ENCODE data around the gene TMEM192.

TMEM192 gene

GRCh38 chr4:165112368-165113121 is at the start of gene TMEM192:
TMEM192 (minus strand) TSS chr4:165112860; CDS start chr4:165112773, 87 bp downstream.
- Histone ChIP-seq H3K4me1 (ENCODE audit: control insufficient read depth, insufficient read depth, low read length, unreplicated experiment) (no peaks in the 10 kb centered on the region), H3K27ac (ENCODE audit: low read depth, low read length) (peak within 1 kb of the TSS; percentile 65), H2AFZ (ENCODE audit: low read length, unreplicated experiment) (peak within 1 kb of the TSS; percentile 87), H3K27me3 (ENCODE audit: insufficient read depth, low read length) (no peaks in the 10 kb centered on the region), H3K79me2 (ENCODE audit: control insufficient read depth, insufficient read depth, low read length, unreplicated experiment) (no peaks in the 10 kb centered on the region), H3K36me3 (ENCODE audit: insufficient read depth, low read length) (no peaks in the 10 kb centered on the region), H3K4me3 (ENCODE audit: low read depth, low read length) (peak within 1 kb of the TSS; percentile 88)

- Histone ChIP-seq H3K79me2 (ENCODE audit: control insufficient read depth, insufficient read depth, low read length, unreplicated experiment) (no peaks in the 10 kb centered on the region), H3K36me3 (ENCODE audit: insufficient read depth, low read length) (no peaks in the 10 kb centered on the region), H3K4me3 (ENCODE audit: low read depth, low read length) (no peak overlapping the region), H3K27ac (ENCODE audit: low read depth, low read length) (no peak overlapping the region), H3K27me3 (ENCODE audit: insufficient read depth, low read length) (no peaks in the 10 kb centered on the region), H2AFZ (ENCODE audit: low read length, unreplicated experiment) (no peak overlapping the region), H3K4me1 (ENCODE audit: control insufficient read depth, insufficient read depth, low read length, unreplicated experiment) (no peaks in the 10 kb centered on the region)
Measured at GRCh38 chr4:165158762-165159161, 46.1 kb upstream of the TMEM192 start.

GRCh38 chr4:165156906-165157305 is 44.2 kb upstream of the TMEM192 start:
- Histone ChIP-seq H2AFZ (ENCODE audit: low read length, unreplicated experiment) (no peak overlapping the region), H3K27me3 (ENCODE audit: insufficient read depth, low read length) (no peaks in the 10 kb centered on the region), H3K4me1 (ENCODE audit: control insufficient read depth, insufficient read depth, low read length, unreplicated experiment) (no peaks in the 10 kb centered on the region), H3K4me3 (ENCODE audit: low read depth, low read length) (no peak overlapping the region), H3K79me2 (ENCODE audit: control insufficient read depth, insufficient read depth, low read length, unreplicated experiment) (no peaks in the 10 kb centered on the region), H3K36me3 (ENCODE audit: insufficient read depth, low read length) (no peaks in the 10 kb centered on the region), H3K27ac (ENCODE audit: low read depth, low read length) (no peak overlapping the region)

DNA sequence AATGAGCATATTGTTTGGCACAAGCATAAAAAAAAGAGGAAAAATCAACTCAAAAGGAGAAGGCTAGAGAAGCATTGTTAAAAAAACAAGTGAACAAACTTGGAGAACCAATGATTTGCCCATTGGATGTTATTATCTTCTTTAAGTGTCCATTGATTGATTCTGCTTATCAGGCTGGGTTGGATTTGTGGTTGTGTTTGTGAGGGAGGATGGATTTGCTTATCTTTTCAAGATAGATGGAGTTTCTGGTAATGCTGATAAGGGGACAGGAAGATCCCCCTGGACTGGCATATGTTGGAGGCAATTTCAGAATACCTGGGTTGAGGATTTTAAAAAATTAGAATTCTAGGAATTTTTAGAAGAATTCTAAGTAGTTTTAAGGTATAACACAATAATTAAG is 41.8 kb upstream of the TMEM192 start:
- Histone ChIP-seq H3K27ac (ENCODE audit: low read depth, low read length) (no peak overlapping the region), H3K79me2 (ENCODE audit: control insufficient read depth, insufficient read depth, low read length, unreplicated experiment) (no peaks in the 10 kb centered on the region), H3K4me3 (ENCODE audit: low read depth, low read length) (no peak overlapping the region), H3K36me3 (ENCODE audit: insufficient read depth, low read length) (no peaks in the 10 kb centered on the region), H3K27me3 (ENCODE audit: insufficient read depth, low read length) (no peaks in the 10 kb centered on the region), H2AFZ (ENCODE audit: low read length, unreplicated experiment) (no peak overlapping the region), H3K4me1 (ENCODE audit: control insufficient read depth, insufficient read depth, low read length, unreplicated experiment) (peaks cover 5% of the 10 kb centered on the region)

GRCh38 chr4:165152527-165152926 is 39.9 kb upstream of the TMEM192 start:
- Histone ChIP-seq H3K4me3 (ENCODE audit: low read depth, low read length) (no peak overlapping the region), H3K27me3 (ENCODE audit: insufficient read depth, low read length) (no peaks in the 10 kb centered on the region), H3K4me1 (ENCODE audit: control insufficient read depth, insufficient read depth, low read length, unreplicated experiment) (peaks cover 5% of the 10 kb centered on the region), H3K79me2 (ENCODE audit: control insufficient read depth, insufficient read depth, low read length, unreplicated experiment) (no peaks in the 10 kb centered on the region), H3K27ac (ENCODE audit: low read depth, low read length) (no peak overlapping the region), H3K36me3 (ENCODE audit: insufficient read depth, low read length) (no peaks in the 10 kb centered on the region), H2AFZ (ENCODE audit: low read length, unreplicated experiment) (peak overlapping the region; percentile 42)

- Histone ChIP-seq H3K27me3 (ENCODE audit: insufficient read depth, low read length) (no peaks in the 10 kb centered on the region), H3K79me2 (ENCODE audit: control insufficient read depth, insufficient read depth, low read length, unreplicated experiment) (no peaks in the 10 kb centered on the region), H3K4me3 (ENCODE audit: low read depth, low read length) (no peak overlapping the region), H3K27ac (ENCODE audit: low read depth, low read length) (no peak overlapping the region), H3K4me1 (ENCODE audit: control insufficient read depth, insufficient read depth, low read length, unreplicated experiment) (peaks cover 5% of the 10 kb centered on the region), H3K36me3 (ENCODE audit: insufficient read depth, low read length) (no peaks in the 10 kb centered on the region), H2AFZ (ENCODE audit: low read length, unreplicated experiment) (no peak overlapping the region)
Measured at GRCh38 chr4:165151734-165152133, 39.1 kb upstream of the TMEM192 start.

- Histone ChIP-seq H2AFZ (ENCODE audit: low read length, unreplicated experiment) (no peak overlapping the region), H3K27me3 (ENCODE audit: insufficient read depth, low read length) (no peaks in the 10 kb centered on the region), H3K4me1 (ENCODE audit: control insufficient read depth, insufficient read depth, low read length, unreplicated experiment) (peaks cover 5% of the 10 kb centered on the region), H3K36me3 (ENCODE audit: insufficient read depth, low read length) (no peaks in the 10 kb centered on the region), H3K4me3 (ENCODE audit: low read depth, low read length) (no peak overlapping the region), H3K27ac (ENCODE audit: low read depth, low read length) (no peak overlapping the region), H3K79me2 (ENCODE audit: control insufficient read depth, insufficient read depth, low read length, unreplicated experiment) (no peaks in the 10 kb centered on the region)
Measured at GRCh38 chr4:165150545-165150944, 37.9 kb upstream of the TMEM192 start.

- H3K4me1 ChIP-seq (ENCODE audit: control insufficient read depth, insufficient read depth, low read length, unreplicated experiment): no peaks in the 10 kb centered on the region
Measured at GRCh38 chr4:165138843-165139242, 26.2 kb upstream of the TMEM192 start.

GRCh38 chr4:165137205-165137604 is 24.5 kb upstream of the TMEM192 start:
- no peak overlapping the region for H3K4me3 ChIP-seq (ENCODE audit: low read depth, low read length)

More at GRCh38 chr4:165138843-165139242, 26.2 kb upstream of the TMEM192 start:
- no peak overlapping the region for H3K27ac ChIP-seq (ENCODE audit: low read depth, low read length)
- H3K79me2 ChIP-seq (ENCODE audit: control insufficient read depth, insufficient read depth, low read length, unreplicated experiment): no peaks in the 10 kb centered on the region
- H2AFZ ChIP-seq (ENCODE audit: low read length, unreplicated experiment): no peak overlapping the region
- H3K4me3 ChIP-seq (ENCODE audit: low read depth, low read length): no peak overlapping the region
- no peaks in the 10 kb centered on the region for H3K36me3 ChIP-seq (ENCODE audit: insufficient read depth, low read length)
- H3K27me3 ChIP-seq (ENCODE audit: insufficient read depth, low read length): no peaks in the 10 kb centered on the region

DNA sequence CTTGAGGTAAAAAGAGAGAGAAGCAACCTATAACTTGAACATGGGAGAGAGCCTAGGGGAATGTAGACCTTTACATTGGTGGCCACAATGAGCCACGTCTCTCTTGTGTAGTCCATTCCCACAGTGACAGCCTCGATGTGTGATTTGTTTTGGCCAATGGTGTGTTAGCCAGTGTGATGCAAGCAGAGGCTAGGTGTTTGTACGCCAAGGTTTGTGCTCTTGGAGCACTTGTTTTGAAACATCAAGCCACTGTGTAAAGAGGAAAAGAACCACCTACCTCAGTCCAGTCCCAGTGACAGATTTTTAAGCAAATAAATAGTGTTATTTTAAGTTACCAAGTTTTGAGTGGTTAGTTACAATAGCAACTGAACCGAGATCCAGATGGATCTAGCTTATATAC is 23.9 kb upstream of the TMEM192 start:
- no peaks in the 10 kb centered on the region for H3K4me1 ChIP-seq (ENCODE audit: control insufficient read depth, insufficient read depth, low read length, unreplicated experiment)
- H3K79me2 ChIP-seq (ENCODE audit: control insufficient read depth, insufficient read depth, low read length, unreplicated experiment): no peaks in the 10 kb centered on the region
- H3K36me3 ChIP-seq (ENCODE audit: insufficient read depth, low read length): no peaks in the 10 kb centered on the region
- H3K4me3 ChIP-seq (ENCODE audit: low read depth, low read length): no peak overlapping the region
- H3K27ac ChIP-seq (ENCODE audit: low read depth, low read length): no peak overlapping the region
- H3K27me3 ChIP-seq (ENCODE audit: insufficient read depth, low read length): no peaks in the 10 kb centered on the region
- no peak overlapping the region for H2AFZ ChIP-seq (ENCODE audit: low read length, unreplicated experiment)

More at GRCh38 chr4:165137205-165137604, 24.5 kb upstream of the TMEM192 start:
- H3K4me1 ChIP-seq (ENCODE audit: control insufficient read depth, insufficient read depth, low read length, unreplicated experiment): no peaks in the 10 kb centered on the region
- no peak overlapping the region for H3K27ac ChIP-seq (ENCODE audit: low read depth, low read length)
- no peaks in the 10 kb centered on the region for H3K27me3 ChIP-seq (ENCODE audit: insufficient read depth, low read length)
- no peak overlapping the region for H2AFZ ChIP-seq (ENCODE audit: low read length, unreplicated experiment)
- no peaks in the 10 kb centered on the region for H3K79me2 ChIP-seq (ENCODE audit: control insufficient read depth, insufficient read depth, low read length, unreplicated experiment)
- no peaks in the 10 kb centered on the region for H3K36me3 ChIP-seq (ENCODE audit: insufficient read depth, low read length)

DNA sequence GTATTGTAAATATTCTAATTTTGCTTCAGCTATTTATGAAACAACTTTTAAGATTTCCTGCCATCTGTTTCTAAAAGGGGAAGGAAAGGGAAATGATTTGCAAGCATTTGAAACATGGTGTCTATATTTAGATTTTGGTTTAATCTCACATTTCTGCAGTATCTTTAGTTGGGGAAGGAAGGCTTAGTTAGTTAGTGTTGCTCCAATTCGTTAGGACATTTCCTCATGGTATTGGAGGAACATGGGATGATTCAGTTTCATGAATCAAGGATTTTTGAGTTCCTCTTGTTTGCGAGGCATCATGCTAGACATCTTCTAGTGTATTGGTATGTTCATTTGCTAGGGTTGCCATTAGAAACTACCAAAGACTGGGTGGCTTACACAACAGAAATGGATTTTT is 20.5 kb upstream of the TMEM192 start:
- peaks cover 8% of the 10 kb centered on the region; the same call in 1 of the 2 replicates for H3K27me3 ChIP-seq (ENCODE audit: insufficient read depth, low read length)
- H2AFZ ChIP-seq (ENCODE audit: low read length, unreplicated experiment): no peak overlapping the region
- H3K4me3 ChIP-seq (ENCODE audit: low read depth, low read length): no peak overlapping the region
- H3K36me3 ChIP-seq (ENCODE audit: insufficient read depth, low read length): no peaks in the 10 kb centered on the region
- no peaks in the 10 kb centered on the region for H3K79me2 ChIP-seq (ENCODE audit: control insufficient read depth, insufficient read depth, low read length, unreplicated experiment)
- H3K27ac ChIP-seq (ENCODE audit: low read depth, low read length): no peak overlapping the region
- no peaks in the 10 kb centered on the region for H3K4me1 ChIP-seq (ENCODE audit: control insufficient read depth, insufficient read depth, low read length, unreplicated experiment)
